Stimulated activated CD4-positive, alpha-beta T cell treated with anti-CD3 and anti-CD28 coated beads, Interleukin-4, amount 100 ng/mL, for 48 hours (primary cell): ENCODE results near the gene DPH2.
A peak's percentile ranks its signal among the peaks of the same experiment; 100 is the strongest.

Experiments used
- DNase-seq, 2 donors: peaks; one replicate each; pipeline ENCODE4 v3.0.0-alpha.2; 2020; ENCODE audit warnings: low read depth in 2 of 2

Gene DPH2, protein sequence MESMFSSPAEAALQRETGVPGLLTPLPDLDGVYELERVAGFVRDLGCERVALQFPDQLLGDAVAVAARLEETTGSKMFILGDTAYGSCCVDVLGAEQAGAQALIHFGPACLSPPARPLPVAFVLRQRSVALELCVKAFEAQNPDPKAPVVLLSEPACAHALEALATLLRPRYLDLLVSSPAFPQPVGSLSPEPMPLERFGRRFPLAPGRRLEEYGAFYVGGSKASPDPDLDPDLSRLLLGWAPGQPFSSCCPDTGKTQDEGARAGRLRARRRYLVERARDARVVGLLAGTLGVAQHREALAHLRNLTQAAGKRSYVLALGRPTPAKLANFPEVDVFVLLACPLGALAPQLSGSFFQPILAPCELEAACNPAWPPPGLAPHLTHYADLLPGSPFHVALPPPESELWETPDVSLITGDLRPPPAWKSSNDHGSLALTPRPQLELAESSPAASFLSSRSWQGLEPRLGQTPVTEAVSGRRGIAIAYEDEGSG

GRCh38 chr1:43969746-43970466 is at the start of gene DPH2:
Gene DPH2 (plus strand): TSS chr1:43970010. CDS start chr1:43970176, 166 bp downstream.
- DNase-seq, result peak; percentile 92 to 97

DNA sequence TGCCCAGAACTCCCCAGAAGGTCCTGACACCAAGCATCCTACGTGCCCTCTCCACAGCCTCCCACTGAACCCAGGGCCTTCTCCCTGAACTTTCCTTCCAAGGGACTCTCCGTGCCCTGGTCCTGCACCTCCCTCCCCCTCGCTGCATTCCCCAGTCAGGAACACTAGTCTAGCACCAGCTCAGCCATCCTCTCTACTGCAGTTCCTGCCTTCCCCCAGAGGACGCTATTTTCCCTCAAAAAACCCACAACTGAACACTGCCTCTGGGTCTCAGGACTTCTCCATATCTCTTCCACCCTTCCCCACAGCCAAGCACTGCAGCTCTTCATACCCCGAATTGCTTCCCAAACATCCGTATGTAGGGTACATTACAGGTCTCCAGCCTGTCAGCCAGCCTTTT is 48.8 kb upstream of the DPH2 start:
- no peak for DNase-seq

GRCh38 chr1:43924516-43924915 is 45.3 kb upstream of the DPH2 start:
- DNase-seq, result no peak

GRCh38 chr1:43925846-43926245 is 44.0 kb upstream of the DPH2 start:
- no peak for DNase-seq

- no peak for DNase-seq
Observed at GRCh38 chr1:43930168-43930948, 39.5 kb upstream of the DPH2 start.

DNA sequence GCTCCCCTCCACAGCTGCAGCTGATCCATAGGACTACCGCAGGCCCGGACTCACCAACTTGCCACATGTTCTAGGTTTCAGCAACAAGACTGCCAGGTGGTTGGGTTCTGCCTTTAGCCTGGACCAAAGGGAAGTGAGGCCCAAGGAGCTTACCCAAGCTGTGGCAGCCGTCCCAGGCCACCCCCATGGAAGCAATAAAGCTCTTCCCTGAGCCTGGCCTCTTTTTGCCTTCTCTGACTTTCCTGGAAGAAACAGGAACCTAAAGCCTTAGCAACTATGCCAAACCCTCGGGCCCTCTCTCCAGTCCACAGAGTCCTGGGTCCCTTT is 38.9 kb upstream of the DPH2 start:
- DNase-seq, result no peak

GRCh38 chr1:43931711-43932660 is 37.8 kb upstream of the DPH2 start:
- DNase-seq, result no peak

- no peak for DNase-seq
Observed at GRCh38 chr1:43932786-43933385, 36.9 kb upstream of the DPH2 start.

DNA sequence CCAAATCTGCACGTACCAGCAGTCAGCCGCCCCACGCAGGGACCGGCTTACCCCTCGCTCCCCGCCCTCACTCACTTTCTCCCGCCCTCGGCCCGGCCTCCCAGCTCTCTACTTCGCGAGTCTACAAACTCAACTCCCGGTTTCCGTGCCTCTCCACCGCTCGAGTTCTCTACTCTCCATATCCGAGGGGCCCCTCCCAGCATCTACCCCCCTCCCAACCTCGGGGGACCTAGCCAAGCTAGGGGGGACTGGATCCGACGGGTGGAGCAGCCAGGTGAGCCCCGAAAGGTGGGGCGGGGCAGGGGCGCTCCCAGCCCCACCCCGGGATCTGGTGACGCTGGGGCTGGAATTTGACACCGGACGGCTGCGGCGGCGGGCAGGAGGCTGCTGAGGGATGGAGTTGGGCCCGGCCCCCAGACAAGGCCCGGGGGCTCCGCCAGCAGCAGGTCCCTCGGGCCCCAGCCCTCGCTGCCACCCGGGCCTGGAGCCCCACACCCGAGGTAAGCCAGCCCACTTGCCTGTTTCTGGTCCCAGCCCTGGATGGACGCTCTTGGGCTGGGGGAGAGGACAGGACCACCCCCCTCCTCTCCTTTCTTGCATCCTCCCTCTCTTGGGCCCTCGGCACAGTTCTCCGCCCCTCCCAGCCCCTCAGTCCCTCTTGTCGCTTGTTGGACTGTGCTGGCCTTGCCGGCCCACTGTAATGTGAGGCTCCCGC is 36.3 kb upstream of the DPH2 start, which contains the start of gene ARTN:
TSS of gene ARTN (plus strand) at position 416 of the 715 bp plus-strand sequence. CDS start 1,856 bp downstream, outside the sequence.
- no peak for DNase-seq

DNA sequence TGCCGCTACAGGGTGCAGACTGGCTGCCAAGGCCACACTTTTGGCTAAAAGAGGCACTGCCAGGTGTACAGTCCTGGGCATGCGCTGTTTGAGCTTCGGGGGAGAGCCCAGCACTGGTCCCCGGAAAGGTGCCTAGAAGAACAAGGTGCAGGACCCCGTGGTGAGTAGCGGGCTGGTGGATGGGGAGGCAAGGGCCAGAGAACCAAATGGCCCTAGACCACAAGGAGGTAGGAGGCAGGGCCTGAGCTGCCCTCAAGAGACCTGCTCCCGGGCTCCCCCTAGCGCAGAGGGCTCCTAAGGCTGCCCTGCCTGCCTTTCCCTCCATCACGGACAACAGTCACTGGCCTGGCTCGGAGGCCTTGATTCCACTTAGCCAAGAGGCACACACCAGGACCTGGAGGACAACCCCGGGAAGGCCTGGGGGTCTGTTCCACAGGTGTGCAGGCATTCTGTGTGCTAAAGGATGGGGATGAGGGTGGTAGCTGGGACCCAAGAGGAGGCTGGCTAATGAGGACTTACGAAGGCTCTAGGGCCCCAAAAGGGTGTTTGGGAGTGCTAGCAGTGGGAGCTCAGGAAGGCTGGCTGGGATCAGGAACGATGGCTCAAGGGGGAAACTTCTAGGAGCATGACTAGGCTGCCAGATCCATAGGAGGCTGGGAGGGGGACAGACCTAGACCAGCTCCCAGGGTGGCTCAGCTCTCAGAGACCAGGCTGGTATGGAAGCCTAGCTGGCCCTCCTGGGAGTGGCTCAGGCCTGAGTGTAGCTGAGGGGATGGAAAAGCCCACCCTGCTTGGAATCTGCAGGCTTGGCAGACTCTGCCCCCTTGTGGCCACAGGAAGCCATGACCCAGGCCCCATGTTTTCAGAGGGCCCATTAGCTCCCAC is 35.5 kb upstream of the DPH2 start:
- DNase-seq, result peak; percentile 50 to 64

DNA sequence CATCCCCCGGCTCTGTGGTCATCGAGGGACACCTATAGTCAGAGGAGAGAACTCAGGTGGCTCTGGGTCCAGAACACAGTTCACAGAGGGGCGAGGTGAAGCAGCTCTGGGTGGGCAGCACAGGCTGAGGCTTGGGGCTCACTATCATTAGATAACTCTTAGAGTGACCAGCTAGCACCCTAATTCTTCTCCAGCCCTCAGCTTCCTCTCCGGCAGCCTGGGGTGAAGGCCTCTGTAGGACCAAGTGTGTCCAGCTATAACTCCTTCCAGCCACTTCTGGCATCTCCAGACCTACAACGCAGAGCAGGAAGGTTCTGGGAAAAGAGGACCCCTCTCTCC is 34.9 kb upstream of the DPH2 start:
- no peak for DNase-seq

DNA sequence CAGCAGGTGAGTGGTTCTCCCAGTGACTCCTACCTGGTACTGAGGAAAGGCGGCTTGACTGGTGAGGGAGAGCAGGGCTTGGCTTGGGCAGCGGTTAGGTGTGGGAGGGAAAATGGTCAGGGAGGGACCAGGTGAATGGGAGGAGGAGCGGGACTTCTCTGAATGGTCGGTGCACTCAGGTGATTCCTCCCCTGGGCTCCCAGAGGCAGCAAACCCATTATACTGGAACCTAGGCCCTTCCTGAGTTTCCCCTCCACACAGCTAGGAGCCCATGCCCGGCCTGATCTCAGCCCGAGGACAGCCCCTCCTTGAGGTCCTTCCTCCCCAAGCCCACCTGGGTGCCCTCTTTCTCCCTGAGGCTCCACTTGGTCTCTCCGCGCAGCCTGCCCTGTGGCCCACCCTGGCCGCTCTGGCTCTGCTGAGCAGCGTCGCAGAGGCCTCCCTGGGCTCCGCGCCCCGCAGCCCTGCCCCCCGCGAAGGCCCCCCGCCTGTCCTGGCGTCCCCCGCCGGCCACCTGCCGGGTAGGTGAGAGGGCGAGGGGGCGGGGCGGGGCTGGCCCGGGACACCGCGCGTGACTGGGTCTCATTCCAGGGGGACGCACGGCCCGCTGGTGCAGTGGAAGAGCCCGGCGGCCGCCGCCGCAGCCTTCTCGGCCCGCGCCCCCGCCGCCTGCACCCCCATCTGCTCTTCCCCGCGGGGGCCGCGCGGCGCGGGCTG is 33.9 kb upstream of the DPH2 start:
- no peak for DNase-seq

DNA sequence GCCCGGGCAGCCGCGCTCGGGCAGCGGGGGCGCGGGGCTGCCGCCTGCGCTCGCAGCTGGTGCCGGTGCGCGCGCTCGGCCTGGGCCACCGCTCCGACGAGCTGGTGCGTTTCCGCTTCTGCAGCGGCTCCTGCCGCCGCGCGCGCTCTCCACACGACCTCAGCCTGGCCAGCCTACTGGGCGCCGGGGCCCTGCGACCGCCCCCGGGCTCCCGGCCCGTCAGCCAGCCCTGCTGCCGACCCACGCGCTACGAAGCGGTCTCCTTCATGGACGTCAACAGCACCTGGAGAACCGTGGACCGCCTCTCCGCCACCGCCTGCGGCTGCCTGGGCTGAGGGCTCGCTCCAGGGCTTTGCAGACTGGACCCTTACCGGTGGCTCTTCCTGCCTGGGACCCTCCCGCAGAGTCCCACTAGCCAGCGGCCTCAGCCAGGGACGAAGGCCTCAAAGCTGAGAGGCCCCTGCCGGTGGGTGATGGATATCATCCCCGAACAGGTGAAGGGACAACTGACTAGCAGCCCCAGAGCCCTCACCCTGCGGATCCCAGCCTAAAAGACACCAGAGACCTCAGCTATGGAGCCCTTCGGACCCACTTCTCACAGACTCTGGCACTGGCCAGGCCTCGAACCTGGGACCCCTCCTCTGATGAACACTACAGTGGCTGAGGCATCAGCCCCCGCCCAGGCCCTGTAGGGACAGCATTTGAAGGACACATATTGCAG is 33.2 kb upstream of the DPH2 start:
- DNase-seq, result no peak

GRCh38 chr1:43937179-43937865 is 32.5 kb upstream of the DPH2 start:
- no peak for DNase-seq

DNA sequence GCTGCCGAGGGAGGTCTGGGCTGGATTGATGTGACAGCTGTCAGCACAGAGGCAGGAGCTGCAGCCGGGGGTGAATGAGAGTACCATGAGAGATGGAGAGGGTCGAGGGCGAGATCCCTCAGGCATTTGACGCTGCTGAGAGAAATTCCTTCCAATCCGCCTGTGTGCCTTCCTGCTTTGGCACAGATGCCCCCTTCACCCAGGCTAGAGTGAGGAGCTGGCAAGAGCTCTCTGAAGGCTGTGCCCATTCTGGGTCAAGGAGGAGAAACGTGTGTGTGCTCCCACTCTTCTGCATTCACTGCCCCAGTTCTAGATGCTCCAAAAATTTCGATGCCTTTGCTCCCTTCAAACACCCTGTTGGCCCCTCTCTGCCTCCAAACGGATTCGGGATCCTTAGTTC is 31.4 kb upstream of the DPH2 start:
- no peak for DNase-seq

DNA sequence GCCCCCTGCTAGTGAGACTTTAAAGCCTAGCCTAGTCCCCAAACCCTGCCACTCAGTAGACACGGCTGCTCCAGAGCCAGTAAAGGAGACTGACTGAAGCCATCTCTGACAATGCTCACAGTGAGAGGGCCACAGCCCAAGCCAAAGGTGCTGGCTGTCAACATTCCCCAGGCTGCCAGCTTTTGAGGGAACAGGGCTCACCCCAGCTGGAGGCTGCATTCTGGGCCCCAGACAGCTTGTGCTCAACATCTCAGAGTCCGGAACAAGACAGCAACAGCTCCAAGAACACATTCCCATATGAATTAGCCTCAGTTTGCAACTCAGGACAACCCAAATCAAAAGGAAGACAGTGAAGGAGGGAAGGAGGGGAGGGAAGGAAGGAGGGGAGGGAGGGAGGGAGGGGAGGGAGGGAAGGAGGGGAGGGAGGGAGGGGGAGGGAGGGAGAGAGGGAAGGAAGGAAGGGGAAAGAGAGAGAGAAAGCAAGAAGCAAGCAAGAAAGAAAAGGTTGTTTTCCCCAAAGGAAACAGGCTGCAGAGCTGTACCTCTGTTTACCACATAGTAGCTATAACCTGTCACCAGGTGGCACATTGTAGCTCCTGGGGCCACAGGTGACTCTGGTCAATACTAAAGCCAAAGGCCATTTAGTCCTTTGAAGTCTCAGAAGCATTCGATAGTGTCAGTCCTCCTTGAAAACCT is 30.8 kb upstream of the DPH2 start:
- DNase-seq, result no peak

GRCh38 chr1:43942411-43942810 is 27.4 kb upstream of the DPH2 start:
- DNase-seq, result no peak
